Pancreas (tissue), 10 donors: ENCODE data around the gene RAP2C. TPM values are rescaled to one million over a fixed set of nuclear protein-coding genes. Genes with fewer than 3 reads are reported as not detected.
A peak's percentile ranks its signal among the peaks of the same experiment; 100 is the strongest.

Experiments
- ATAC-seq, 4 donors: fragments of 200-7000 bp; cut with Tn5 transposase; one replicate each; pipeline versions ENCODE4 v1.8.0 to v1.9.1; 2020; ENCODE audit warnings: mild to moderate bottlenecking in 4 of 4, moderate library complexity in 4 of 4
- DNase-seq, 6 donors: peaks; one replicate each; pipeline ENCODE4 v3.0.0-alpha.2; 2020
- FAIRE-seq: peaks from 2 replicates; lab custom pipeline; 2012; peaks lifted over from hg19 to GRCh38; lab: Jason Lieb, UNC
- H3K27ac ChIP-seq, 4 donors: fragments of 200-600 bp; sonication (generic); 1 replicate in 3 of 4; 2 replicates in 1 of 4; pipeline versions ENCODE4 v1.5.0 to v1.8.0; 2020
- H3K27me3 ChIP-seq, 4 donors: fragments of 200-600 bp; one replicate each; pipeline ENCODE4 v1.8.0; 2021
- H3K36me3 ChIP-seq, 3 donors: fragments of 200-600 bp; sonication (generic) in 1 of 3; one replicate each; pipeline versions ENCODE4 v1.5.0 to v1.8.0; 2020 to 2021
- H3K4me1 ChIP-seq, 3 donors: fragments of 200-600 bp; one replicate each; pipeline ENCODE4 v1.8.0; 2021
- H3K4me3 ChIP-seq, 4 donors: fragments of 200-600 bp; sonication (generic) in 2 of 4; one replicate each; pipeline versions ENCODE4 v1.5.0 to v1.8.0; 2020 to 2021
- H3K9me3 ChIP-seq, 4 donors: fragments of 200-600 bp; one replicate each; pipeline ENCODE4 v1.8.0; 2021
- CTCF ChIP-seq, 4 donors: fragments of 200-600 bp; sonication (generic) in 3 of 4; IDR thresholded peaks; one replicate each; pipeline versions ENCODE4 v1.5.0 to v1.8.0; 2021; ENCODE audit warnings: antibody characterized with exemption in 4 of 4
- WGBS, 2 donors: extraction: QIAGEN DNeasy Blood & Tissue Kit; methylation state at CpG; one replicate each; pipeline ENCODE4 v1.1.7; 2013; 5-methylcytosine and 5-hydroxymethylcytosine counted together
- intact Hi-C, 3 donors: fragments of 100-400 bp; cut with DNase I; formaldehyde crosslinking; loops; one replicate each; pipeline versions ENCODE4 v1.11.1 to v1.14.2; 2022
- polyA plus RNA-seq, 2 donors: library from polyadenylated mRNA; stranded (reverse); fragments of 200-250 nt; gene quantifications; one replicate each; pipeline ENCODE4 v1.2.3, GENCODE V29; 2013
- total RNA-seq, 6 donors: library from RNA; stranded (reverse); fragmentation: NEBNext Ultra II Directional in 4 of 6; extraction: Animal tissue kit (Norgen Biotek cat#: 25700) in 4 of 6; gene quantifications; one replicate each; pipeline versions ENCODE4 v1.2.1 to v1.2.4, GENCODE V29; 2021 to 2023
- donor health status: healthy with polysubstance abuse.
- donor health status: DM: no; HTN: no; CAD: no; lungs with moderate emphysema.
- donor health status: DM: no; HTN: no; CAD: no.
- donor health status: control.
- donor health status: control.
- donor health status: Bipolar disorder and iron deficiency.
- donor health status: DM: yes; HTN: yes; CAD: no.
- donor health status: DM: no; HTN: no; CAD: no.
- donor health status: DM: no; HTN: no; CAD: no.
- donor health status: DM: yes; HTN: yes; CAD: no.

RAP2C gene
- 10 to 100 TPM in 2 of 6 donors, 1 to 10 TPM in 4; 6.2 to 15.1 (median 8.3) TPM for total RNA-seq
- 10 to 100 TPM in 1 of 2 donors, 1 to 10 TPM in 1; 7.7 to 10.6 TPM for polyA plus RNA-seq

- ATAC-seq (peak; percentile 75 to 89 (median 82)), FAIRE-seq (no peak), DNase-seq (peak; percentile 63 to 80 (median 74))
- H3K9me3 ChIP-seq, result no peaks in the 10 kb centered on the region
- 1 to 14% methylated on average over 6 of the region's 6 CpGs for WGBS, 2 donors
- H3K27me3 ChIP-seq, result no peaks in the 10 kb centered on the region
- intact Hi-C loops, result no loop called here
- peak; percentile 23 to 42 (median 35) for TF ChIP-seq CTCF (IDR thresholded peaks at IDR 0.05)
- H3K4me1 ChIP-seq, result peaks cover 0 to 4% (median 0%) of the 10 kb centered on the region in 3 donors
- H3K4me3 ChIP-seq, result peak within 1 kb of the TSS; percentile 11 to 58 (median 38)
- H3K27ac ChIP-seq, result peak within 1 kb of the TSS; percentile 37 to 82 (median 75)
- H3K36me3 ChIP-seq, result no peaks in the 10 kb centered on the region
These were observed at the start of gene RAP2C for GRCh38 chrX:132219343-132219768. Gene RAP2C, minus strand, starts transcription at chrX:132219447. Its CDS starts 2,179 bp downstream, at chrX:132217268.

GRCh38 chrX:132267392-132267791, 48.1 kb upstream of the RAP2C start:
- Histone ChIP-seq H3K36me3 (no peaks in the 10 kb centered on the region), H3K27me3 (no peaks in the 10 kb centered on the region), H3K9me3 (no peaks in the 10 kb centered on the region), H3K4me1 (peaks cover 0 to 6% (median 3%) of the 10 kb centered on the region in 3 donors), H3K27ac (no peak overlapping the region), H3K4me3 (no peak overlapping the region)
- DNase-seq (no peak), FAIRE-seq (no peak), ATAC-seq (peak in 2 of 4 donors; percentile 36 to 73)
- no peak for TF ChIP-seq CTCF (IDR thresholded peaks at IDR 0.05)
- intact Hi-C loops, result no loop called here
- WGBS, 2 donors, result 33 to 34% methylated on average over 6 of the region's 6 CpGs

GRCh38 chrX:132266583-132267355, 47.5 kb upstream of the RAP2C start:
- DNase-seq (no peak), FAIRE-seq (no peak), ATAC-seq (peak; percentile 40 to 72 (median 50))
- no peaks in the 10 kb centered on the region for H3K9me3 ChIP-seq
- H3K4me1 ChIP-seq, result peaks cover 0 to 6% (median 3%) of the 10 kb centered on the region in 3 donors
- no peaks in the 10 kb centered on the region for H3K36me3 ChIP-seq
- intact Hi-C loops, result no loop called here
- no peak overlapping the region for H3K27ac ChIP-seq
- H3K4me3 ChIP-seq, result no peak overlapping the region
- TF ChIP-seq CTCF (IDR thresholded peaks at IDR 0.05), result no peak
- no peaks in the 10 kb centered on the region for H3K27me3 ChIP-seq
- 15 to 25% methylated on average over 1 of the region's 1 CpG for WGBS, 2 donors

- no peak for TF ChIP-seq CTCF (IDR thresholded peaks at IDR 0.05)
- DNase-seq (no peak), ATAC-seq (no peak), FAIRE-seq (no peak)
- Histone ChIP-seq H3K4me1 (peaks cover 0 to 6% (median 3%) of the 10 kb centered on the region in 3 donors), H3K27me3 (no peaks in the 10 kb centered on the region), H3K27ac (no peak overlapping the region), H3K9me3 (no peaks in the 10 kb centered on the region), H3K4me3 (no peak overlapping the region), H3K36me3 (no peaks in the 10 kb centered on the region)
- intact Hi-C loops, result no loop called here
- WGBS, 2 donors, result 67 to 78% methylated on average over 3 of the region's 3 CpGs
These were observed 43.9 kb upstream of the RAP2C start for GRCh38 chrX:132263127-132263526.

- H3K27me3 ChIP-seq, result no peaks in the 10 kb centered on the region
- WGBS, 2 donors, result 53 to 92% methylated on average over 1 of the region's 1 CpG
- H3K27ac ChIP-seq, result no peak overlapping the region
- H3K9me3 ChIP-seq, result no peaks in the 10 kb centered on the region
- ATAC-seq (no peak), FAIRE-seq (no peak), DNase-seq (no peak)
- no peaks in the 10 kb centered on the region for H3K4me1 ChIP-seq
- TF ChIP-seq CTCF (IDR thresholded peaks at IDR 0.05), result no peak
- no peaks in the 10 kb centered on the region for H3K36me3 ChIP-seq
- no peak overlapping the region for H3K4me3 ChIP-seq
- intact Hi-C loops, result no loop called here
These were observed 39.3 kb upstream of the RAP2C start for GRCh38 chrX:132258509-132258908.
